OCI-LY3 (cell line): Measurements from ENCODE around the gene AKAP9.
"Not testable (repeated sequence)": the region's sequence is repeated elsewhere in the genome, so short reads cannot be mapped to it uniquely, and the experiment has no call there.

Source experiments
- EZH2phosphoT487 ChIP-seq: fragments of 200-600 bp; shearing (Covaris generic); IDR thresholded peaks from 2 replicates; pipeline ENCODE4 v1.6.1; 2018; ENCODE audit warnings: antibody characterized with exemption, mixed run types, low read depth
- TF ChIP-seq, protein P1 (sequence below): fragments of 200-600, 300-600 bp; sonication (generic); IDR thresholded peaks from 2 replicates; pipeline ENCODE4 v1.5.1; 2014; ENCODE audit warnings: antibody characterized with exemption, low read length, low read depth

GRCh38 chr7:91967513-91967912 is 26.9 kb downstream of the AKAP9 start:
- TF ChIP-seq, protein P1, sequence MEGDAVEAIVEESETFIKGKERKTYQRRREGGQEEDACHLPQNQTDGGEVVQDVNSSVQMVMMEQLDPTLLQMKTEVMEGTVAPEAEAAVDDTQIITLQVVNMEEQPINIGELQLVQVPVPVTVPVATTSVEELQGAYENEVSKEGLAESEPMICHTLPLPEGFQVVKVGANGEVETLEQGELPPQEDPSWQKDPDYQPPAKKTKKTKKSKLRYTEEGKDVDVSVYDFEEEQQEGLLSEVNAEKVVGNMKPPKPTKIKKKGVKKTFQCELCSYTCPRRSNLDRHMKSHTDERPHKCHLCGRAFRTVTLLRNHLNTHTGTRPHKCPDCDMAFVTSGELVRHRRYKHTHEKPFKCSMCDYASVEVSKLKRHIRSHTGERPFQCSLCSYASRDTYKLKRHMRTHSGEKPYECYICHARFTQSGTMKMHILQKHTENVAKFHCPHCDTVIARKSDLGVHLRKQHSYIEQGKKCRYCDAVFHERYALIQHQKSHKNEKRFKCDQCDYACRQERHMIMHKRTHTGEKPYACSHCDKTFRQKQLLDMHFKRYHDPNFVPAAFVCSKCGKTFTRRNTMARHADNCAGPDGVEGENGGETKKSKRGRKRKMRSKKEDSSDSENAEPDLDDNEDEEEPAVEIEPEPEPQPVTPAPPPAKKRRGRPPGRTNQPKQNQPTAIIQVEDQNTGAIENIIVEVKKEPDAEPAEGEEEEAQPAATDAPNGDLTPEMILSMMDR, result not testable (repeated sequence)
- not testable (repeated sequence) for TF ChIP-seq EZH2phosphoT487
